Activated CD8-positive, alpha-beta memory T cell treated with anti-CD3 and anti-CD28 coated beads, Interleukin-2, amount 50 U/mL, for 48 hours (primary cell): Measurements from ENCODE around the gene GBGT1.

Source experiments
- DNase-seq: peaks from one replicate; pipeline ENCODE4 v3.0.0-alpha.2; 2020

Gene GBGT1

DNA sequence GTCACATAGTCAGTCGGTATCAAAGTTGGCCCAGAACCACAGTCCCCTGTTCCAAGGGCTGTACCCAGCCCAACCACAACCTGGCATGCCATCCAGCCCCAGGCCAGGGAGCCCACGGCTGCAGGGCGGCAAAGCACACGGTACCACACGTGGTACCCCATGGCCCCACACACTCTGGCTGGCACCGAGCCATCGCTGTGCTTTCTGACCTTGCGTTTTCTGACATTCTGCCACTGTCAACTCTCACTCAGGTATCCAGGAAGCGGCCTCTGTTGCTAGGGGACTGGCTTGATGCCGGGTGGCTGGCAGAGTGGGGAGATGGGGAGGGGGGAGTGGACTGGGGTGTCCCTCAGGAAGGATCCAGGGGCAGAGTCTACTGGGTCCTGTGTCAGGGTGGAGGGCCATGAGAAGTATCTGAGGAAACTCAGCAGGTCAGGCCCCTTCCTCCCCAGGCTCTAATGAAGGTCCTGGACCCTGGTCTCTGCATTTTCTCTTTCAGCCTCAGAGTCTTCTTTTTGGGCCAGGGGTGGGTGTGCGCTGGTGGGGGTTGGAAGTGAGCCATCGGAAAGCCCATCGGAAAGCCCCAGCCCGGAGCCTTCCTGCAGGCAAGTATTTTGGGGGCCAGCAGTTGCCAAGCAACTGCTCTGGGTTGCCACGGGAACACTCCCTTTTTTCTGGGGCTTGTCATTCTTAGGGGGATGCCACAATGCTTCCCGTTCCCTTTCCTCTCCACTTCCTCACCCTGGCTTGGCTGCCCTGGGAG, 21.7 kb downstream of the GBGT1 start:
- DNase-seq, result peak; percentile 76

DNA sequence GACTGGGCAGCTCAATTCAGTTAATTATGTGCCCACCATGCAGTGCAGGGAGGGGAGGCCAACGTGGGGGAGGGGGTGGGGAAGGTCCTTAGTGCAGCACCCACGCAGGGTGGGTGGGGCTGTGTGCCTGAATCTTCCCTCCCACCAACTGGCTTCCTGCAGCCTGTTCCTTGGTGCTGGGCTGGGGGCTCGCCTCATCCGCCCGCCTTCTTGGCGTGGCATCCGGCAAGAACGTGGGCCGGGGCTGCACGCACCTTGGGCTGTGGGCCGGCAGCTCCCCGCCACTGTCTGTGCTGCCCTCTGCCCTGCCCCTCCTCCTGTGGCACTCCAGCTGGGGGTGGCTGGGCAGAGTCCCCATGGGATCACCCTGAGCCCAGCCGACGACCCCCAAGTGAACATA, 23.1 kb downstream of the GBGT1 start:
- DNase-seq, result no peak

DNA sequence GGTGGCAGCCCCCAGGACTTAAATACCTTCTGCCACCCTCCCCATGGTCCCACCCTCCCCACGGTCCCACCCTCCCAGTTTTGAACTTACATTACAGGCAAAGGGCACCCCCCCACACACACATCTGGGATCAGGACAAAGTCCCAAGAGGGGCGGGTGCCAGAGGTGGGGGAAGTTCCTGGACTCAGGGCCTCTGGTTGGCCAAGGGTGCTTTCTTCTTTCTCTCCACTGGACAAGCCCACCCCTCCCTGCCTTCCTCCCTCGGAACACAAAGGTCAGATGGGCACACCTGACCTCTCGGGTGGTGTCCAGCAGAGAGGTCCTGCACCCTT, 23.6 kb downstream of the GBGT1 start:
- no peak for DNase-seq

DNA sequence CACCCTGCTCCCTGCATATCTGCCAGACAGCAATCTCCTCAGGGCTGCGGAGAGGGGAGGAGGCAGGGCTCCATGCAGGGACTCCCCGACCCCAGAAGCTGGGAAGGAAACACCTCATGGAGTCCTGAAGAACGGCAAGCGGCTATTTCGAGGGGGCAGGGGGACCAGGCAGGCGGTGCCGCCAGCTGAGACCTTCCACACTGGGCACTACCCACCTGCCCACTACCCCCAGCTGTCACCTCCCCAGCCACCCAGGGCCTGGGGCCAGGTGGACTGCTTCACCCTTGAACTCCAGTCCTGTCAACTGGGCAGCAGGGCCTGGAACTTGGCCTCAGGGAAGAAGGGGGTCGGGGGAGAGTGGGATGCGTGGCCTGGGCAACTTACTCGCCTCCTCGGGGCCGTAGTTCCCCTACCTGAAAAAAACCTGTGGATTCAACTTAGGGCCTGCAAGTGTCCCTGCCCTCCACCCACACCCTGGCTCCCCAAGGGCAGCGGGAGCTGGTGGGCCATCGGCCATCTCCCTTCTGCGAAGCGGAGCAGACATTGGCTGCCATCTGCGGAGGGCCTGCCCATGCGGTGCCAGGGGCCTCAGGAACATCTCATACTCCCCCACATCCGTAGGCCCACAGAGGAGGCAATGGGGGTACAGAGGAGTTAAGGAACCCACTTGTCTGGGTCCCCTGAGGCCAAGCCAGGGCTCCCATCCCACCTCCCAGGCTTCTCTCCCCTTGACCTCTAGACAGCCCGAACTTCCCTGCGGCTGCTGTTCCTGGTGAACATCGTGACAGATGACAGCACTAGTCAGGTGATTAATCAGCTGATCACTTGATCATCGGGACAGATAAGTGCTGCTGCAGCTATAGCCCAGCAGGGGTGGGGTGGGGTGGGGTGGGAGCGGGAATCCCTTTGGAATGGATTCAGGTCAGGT, 24.2 kb downstream of the GBGT1 start:
- no peak for DNase-seq

- DNase-seq, result no peak
Observed at GRCh38 chr9:133137451-133138231, 26.1 kb downstream of the GBGT1 start.

GRCh38 chr9:133135146-133135745, 28.5 kb downstream of the GBGT1 start:
- peak; percentile 87 for DNase-seq

GRCh38 chr9:133134388-133135145, 29.1 kb downstream of the GBGT1 start:
- no peak for DNase-seq

GRCh38 chr9:133133681-133134387, 29.9 kb downstream of the GBGT1 start:
- DNase-seq, result peak; percentile 88

- DNase-seq, result no peak
Observed at GRCh38 chr9:133132174-133132573, 31.5 kb downstream of the GBGT1 start.

GRCh38 chr9:133131506-133131905, 32.2 kb downstream of the GBGT1 start:
- no peak for DNase-seq

DNA sequence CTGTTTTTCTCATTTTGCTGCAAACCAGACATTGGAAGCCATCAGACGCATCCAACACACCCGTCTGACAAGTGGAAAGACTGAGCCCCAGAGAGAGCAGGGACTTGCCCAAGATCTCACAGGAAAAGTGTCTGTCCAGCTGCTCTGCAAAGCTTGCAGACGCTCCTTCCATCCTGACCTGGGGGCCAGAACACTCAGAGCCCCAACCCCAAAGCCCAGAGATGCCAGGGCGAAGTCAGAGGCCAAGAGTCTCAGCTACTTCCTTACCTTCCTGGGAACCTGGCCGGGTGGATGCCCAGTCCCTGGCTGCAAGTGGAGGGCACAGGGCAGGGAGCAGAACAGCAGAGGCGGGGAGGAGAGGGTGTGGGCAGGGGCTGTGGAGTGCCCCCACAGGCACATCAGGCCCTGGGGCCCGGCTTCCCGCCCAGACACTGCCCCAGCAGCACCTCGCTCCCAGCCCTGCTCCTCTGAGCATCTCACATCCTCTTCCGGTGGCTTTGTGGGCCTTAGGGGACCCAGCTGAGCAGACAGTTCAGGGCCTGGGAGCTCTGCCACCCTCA, 32.9 kb downstream of the GBGT1 start:
- no peak for DNase-seq

DNA sequence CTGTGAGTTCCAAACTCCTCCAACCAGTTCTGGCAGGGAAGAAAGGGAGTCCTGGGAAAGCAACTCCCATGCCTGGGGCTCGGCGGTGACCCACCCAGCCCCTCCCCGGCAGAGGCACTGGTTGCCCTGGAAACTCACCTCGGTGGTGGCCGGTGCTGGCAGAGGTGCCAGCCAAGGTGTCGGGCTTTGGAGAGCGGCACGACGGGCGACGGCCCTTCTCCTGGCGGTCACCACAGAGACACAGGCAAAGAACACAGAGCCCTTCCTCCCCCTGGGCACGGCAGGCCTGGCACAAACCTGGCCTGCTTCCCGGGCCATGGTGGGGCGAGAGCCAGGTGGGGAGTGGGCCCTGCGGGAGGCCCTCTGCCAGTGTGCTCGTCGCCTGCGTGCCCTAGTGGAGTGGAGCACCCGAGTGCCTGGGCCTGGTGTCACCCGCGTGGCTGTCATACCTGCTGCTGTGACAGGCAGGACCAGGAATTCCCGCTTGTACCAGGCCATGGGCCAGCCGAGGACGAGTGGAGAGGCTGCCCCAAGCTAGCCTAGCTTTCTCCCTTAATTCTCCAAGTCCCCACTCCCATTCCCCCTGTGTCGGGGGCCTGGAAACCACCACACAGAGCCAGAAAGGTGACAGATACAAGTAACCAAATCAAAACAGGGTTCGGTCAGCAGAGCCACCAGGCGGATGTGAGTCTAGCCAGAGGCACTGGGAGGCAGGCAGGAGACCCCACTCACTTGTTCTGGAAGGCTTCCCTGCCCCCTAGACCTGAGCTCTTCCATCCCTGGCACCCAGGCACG, 34.5 kb downstream of the GBGT1 start:
- no peak for DNase-seq

DNA sequence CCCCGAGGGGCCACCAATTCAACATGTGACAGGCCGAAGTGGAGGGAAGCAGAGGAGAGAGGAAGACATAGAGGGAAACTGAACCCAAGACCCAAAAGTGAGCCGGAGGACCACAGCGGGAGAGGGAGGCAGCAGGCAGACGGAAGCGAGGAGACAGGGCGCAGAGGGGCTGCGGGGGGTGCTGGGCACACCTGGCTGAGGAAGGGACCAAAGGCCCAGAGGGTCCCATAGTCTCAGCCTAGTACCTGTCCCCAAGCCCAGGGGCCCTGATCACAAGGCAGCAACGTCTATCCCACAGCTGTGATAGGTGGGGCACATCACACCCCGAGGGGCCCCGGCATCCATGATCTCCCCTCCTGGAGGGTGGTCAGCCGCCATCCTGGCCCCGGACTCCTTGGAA, 35.6 kb downstream of the GBGT1 start:
- no peak for DNase-seq

DNA sequence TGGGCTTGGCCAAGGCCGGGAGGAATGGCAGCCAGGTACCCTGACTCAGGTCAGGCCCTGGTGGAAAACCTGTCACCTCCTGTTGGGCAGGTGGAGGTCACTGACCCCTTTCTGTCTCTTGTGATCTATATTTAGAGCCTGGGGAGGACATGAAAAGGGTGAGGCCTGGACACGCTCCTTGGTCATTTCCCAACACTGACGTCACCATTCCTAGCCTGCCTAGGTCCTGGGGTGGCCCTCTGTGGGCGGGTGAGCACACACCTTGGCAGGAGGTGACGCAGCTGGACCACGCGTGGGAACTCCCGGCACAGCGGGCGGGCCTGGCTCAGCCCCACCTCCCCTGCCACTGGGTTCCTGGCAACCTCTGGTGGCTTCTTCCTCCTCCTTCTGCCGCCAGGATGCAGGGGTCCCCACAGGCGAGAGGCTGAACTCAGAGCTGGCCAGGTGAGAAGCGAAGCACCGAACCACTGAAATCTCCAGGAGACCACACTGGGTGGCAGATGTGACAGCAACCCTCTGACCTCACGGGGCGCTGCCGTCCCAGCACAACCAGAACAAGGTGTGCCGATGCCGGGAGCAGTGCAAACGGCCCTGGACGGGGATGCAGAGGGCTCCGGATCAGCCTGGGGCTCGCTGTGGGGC, 36.3 kb downstream of the GBGT1 start:
- no peak for DNase-seq

DNA sequence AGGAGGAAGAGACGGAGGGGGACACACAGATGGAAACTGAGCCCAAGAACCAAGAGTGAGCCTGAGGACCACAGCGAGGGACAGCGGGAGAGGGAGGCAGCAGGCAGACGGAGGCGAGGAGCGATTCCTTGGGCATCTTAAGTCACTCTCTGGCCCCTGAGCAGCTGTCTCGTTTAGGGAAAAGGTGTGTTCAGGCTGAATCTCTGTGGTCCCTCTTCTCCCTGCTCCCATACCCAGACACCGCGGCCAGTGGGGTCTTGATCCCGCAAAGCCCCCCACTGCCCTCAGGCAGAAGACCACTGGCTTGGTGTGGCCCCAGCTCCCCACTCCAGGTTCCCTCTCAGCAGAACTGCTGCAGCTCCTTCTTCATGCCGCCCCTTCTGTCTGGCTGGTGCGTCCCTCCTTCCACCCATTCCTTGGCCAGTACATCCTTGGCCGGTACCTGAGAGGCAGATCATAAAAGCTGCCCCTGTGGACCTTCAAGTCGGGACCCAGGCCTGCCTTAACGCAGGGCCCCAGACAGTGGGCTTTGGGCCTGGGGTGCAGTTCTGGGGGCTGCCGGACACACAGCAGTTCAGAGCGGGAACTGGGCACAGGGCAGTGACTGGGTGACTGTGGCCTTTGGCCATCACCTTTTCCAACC, 36.9 kb downstream of the GBGT1 start:
- DNase-seq, result no peak

- DNase-seq, result no peak
Observed at GRCh38 chr9:133125941-133126696, 37.6 kb downstream of the GBGT1 start.

- DNase-seq, result no peak
Observed at GRCh38 chr9:133124907-133125275, 38.8 kb downstream of the GBGT1 start.

- no peak for DNase-seq
Observed at GRCh38 chr9:133124123-133124906, 39.4 kb downstream of the GBGT1 start.
